HL-60/S4 (cell line): ENCODE data around the gene NLK.
"Not testable (repeated sequence)": the region's sequence is repeated elsewhere in the genome, so short reads cannot be mapped to it uniquely, and the experiment has no call there.

Experiments used
- in situ Hi-C: fragments of 300-500 bp; cut with MboI; formaldehyde crosslinking; loops from 2 replicates; pipeline ENCODE4 v1.14.3; 2022; ENCODE audit warnings: low sequenced_read_pairs

The NLK gene

DNA sequence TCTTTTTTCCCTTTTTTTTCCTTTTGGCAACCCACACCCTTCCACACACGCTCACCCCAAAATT, at the start of gene NLK:
TSS of gene NLK (plus strand) at position 21 of the 64 bp plus-strand sequence. CDS start 197 bp downstream, outside the sequence.
- in situ Hi-C loops, result no loop called here

DNA sequence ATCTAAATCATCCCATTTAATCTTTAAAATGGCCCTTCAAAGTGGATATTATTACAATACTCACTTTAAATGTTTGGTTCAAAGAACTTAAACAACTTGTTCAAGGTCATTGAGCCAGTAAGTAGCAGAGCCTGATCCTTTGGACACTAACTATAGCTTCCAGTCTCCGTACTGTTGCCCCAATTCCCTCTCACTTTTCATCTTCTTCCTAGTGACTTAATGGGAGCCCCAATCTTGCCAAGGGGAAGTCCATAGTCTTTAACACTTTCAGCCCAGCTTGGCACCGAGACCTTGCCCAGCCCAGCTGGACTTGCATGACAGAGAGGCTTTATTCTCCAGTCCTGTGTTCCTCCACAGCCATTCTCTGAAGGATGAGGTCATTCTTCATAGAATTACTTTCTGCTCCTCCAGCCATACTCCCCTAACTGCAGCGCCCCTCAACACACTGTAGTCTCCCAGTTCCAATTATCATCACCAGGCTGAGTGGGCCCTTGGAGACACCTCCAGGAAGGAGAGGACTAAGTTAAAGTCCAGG, 49.2 kb upstream of the NLK start:
- in situ Hi-C loops, result no loop called here

- in situ Hi-C loops, result no loop called here
Observed at GRCh38 chr17:27993723-27994310, 48.7 kb upstream of the NLK start.

DNA sequence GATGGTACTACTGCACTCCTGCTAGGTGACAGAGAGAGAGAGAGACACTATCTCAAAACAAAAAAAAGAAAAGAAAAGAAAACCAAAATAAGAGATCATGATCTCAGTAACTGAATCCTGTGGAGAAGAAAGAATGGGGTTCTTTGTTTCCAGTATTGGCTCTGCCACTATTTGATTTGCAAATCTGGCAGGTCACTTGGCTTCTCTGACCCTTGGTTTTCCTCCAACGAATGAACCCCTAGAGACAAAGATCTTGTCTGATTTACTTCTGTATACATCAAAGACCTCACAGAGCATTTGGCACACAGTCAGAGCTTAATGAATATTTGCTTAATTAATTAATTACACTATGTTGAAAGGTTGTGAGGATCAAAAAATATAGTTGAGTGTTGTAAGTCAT, 47.9 kb upstream of the NLK start:
- in situ Hi-C loops, result no loop called here

DNA sequence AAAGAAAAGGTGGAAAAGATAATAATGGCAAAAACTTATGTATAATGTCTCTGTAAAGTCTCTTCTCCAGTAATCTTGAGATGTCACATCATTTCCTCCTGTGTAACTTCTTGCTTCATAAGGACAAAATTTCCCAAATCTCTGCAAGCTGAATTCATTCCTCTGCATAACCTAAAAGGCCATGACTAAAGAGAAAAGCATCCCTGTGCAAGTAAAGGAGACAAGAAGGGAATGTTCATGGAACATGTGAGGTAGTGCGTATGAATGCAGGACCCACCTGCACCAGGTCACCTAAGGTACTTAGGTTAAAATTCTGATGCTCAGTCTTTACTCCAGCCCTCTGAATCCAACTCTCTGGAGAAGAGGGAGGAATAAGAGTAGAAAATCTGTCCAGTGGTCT, 46.9 kb upstream of the NLK start:
- in situ Hi-C loops, result no loop called here

DNA sequence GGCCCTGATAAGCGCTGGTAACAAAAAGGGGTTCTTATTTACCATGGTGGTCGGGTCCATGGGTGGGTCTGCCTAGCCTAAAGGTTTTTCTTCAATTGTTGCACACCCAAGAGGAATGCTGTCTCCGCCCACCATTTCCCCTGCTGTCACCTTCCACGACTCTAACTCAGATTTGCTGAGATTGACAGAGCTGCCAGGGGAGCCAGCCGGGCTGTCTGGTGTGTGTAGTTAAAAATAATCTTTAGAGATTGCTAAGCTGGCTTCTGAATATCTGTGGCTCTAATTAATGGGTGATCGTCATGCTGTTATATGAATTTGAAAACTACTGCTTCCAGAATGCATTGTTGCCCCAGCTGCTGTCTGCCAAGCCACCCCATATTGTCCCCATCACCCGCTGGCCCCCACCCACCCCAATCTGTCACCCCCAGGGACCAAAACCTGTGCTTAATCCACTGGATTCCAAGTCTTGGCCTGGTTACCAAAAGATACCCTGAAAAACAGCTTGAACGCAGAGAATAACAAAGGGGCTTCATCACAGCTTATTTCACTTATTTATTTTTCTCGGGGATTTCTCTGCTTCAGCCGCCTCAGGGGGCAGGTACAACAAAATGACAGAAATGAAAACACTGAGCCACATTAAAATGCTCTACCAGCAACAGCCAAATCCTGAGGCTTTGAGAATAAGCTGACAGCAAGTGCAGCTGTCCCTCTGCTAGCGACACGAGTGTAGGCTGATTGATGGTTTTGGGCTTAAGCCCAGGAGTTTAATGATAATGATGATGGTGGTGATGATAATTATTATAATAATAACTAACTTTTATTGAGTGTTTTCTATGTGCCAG, 46.1 kb upstream of the NLK start:
- in situ Hi-C loops, result no loop called here

GRCh38 chr17:27997044-27997401, 45.5 kb upstream of the NLK start:
- in situ Hi-C loops, result no loop called here

DNA sequence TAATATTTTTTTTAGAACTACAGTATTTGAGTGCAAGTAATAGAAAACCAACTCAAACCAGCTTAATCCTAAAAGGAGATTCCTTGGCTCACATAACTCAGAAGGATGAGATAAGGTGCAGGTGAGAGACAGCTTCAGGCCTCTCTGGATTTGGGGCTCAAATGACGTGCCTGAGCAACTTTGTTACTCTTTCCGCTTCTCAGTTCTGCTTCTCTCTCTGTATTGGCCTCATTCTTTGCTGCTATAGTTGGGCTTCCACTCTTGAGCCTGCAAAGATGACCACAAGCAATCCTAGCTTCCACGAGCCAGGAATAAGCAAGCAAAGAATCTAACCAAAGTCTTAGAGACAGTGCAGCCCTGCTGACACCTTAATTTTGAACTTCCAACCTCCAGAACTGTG, 45.0 kb upstream of the NLK start:
- in situ Hi-C loops, result no loop called here

GRCh38 chr17:28001149-28001548, 41.3 kb upstream of the NLK start:
- in situ Hi-C loops, result loop anchor here (25.0 kb wide), 1 partner anchor 411 kb away; the partner anchor contains the start of gene SLC46A1

- in situ Hi-C loops, result loop anchor here (25.0 kb wide), 1 partner anchor 408 kb away; the partner anchor contains the start of gene SLC46A1
Observed at GRCh38 chr17:28004344-28004743, 38.1 kb upstream of the NLK start.

DNA sequence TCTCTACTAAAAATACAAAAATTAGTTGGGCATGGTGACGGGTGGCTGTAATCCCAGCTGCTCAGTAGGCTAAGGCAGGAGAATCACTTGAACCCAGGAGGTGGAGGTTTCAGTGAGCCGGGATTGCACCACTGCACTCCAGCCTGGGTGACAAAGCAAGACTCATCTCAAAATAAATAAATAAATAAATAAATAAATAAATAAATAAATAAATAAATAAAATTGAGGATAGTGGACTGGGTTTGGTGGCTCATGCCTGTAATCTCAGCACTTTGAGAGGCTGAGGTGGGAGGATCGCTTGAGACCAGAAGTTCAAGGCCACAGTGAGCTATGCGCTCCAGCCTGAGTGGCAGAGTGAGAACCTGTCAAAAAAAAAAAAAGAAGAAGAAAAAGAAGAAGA, 34.6 kb upstream of the NLK start:
- in situ Hi-C loops, result loop anchor here (25.0 kb wide), 1 partner anchor 404 kb away; the partner anchor contains the start of gene SLC46A1

GRCh38 chr17:28008513-28008912, 34.0 kb upstream of the NLK start:
- in situ Hi-C loops, result loop anchor here (25.0 kb wide), 1 partner anchor 404 kb away; the partner anchor contains the start of gene SLC46A1

DNA sequence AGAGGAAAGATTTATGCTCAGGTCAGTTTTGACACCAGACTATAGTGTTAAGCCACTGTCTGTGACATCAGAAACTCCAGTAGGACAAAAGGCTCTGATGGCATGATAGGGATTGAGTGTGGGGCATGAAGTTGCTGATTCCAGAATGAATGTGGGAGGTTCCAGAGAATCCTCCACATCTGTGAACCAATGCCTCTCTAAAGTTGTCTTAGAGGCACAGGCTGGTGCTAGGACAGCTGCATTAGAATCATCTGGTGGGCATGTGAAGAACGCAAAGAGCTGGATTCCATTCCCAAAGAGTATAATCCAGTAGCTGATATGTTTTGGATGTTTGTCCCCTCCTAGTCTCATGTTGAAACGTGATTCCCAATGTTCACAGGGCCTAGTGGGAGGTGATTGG, 32.1 kb upstream of the NLK start:
- in situ Hi-C loops, result loop anchor here (25.0 kb wide), 1 partner anchor 402 kb away; the partner anchor contains the start of gene SLC46A1

- in situ Hi-C loops, result loop anchor here (25.0 kb wide), 1 partner anchor 394 kb away; the partner anchor contains the start of gene SLC46A1
Observed at GRCh38 chr17:28018439-28019070, 23.9 kb upstream of the NLK start.

- in situ Hi-C loops, result loop anchor here (25.0 kb wide), 1 partner anchor 392 kb away; the partner anchor contains the start of gene SLC46A1
Observed at GRCh38 chr17:28020515-28020914, 22.0 kb upstream of the NLK start.

GRCh38 chr17:28029044-28029443, 13.4 kb upstream of the NLK start:
- in situ Hi-C loops, result no loop called here

- in situ Hi-C loops, result no loop called here
Observed at GRCh38 chr17:28030386-28030785, 12.1 kb upstream of the NLK start.

- in situ Hi-C loops, result no loop called here
Observed at GRCh38 chr17:28031174-28031573, 11.3 kb upstream of the NLK start.

DNA sequence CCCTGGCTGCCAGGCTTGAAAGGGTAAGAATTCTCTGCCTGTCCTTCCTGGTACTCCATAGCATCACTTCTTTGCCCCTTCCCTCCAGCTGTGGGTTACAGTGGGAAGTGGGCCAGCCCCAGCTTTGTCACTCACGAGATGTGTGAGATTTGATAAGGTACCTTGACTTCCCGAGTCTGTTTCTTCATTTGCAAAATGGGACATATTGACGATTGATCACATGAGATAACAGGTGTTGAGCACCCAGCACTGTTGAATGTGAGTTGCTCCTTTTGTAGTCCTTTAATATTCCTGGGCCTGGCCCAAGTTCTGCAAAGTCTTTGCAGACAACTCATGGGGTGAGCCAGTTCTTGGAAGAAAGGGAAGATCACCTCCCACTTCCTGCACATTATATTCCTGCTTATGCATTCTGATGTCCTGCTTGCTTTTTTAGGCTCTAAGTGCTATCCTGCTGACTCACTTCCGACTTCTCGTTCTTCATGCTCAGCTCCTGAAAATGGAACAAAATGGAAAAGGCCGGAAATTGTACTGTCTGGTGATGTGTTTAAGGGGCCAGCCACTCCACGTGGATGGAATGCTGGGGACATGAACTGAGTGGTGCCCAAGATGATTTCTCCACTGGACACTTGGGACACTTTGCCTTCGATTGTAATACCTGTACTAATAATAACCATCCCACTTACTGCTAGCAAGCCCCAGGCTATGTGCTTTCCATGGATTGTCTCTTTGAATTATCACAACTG, 8.3 kb upstream of the NLK start:
- in situ Hi-C loops, result no loop called here

DNA sequence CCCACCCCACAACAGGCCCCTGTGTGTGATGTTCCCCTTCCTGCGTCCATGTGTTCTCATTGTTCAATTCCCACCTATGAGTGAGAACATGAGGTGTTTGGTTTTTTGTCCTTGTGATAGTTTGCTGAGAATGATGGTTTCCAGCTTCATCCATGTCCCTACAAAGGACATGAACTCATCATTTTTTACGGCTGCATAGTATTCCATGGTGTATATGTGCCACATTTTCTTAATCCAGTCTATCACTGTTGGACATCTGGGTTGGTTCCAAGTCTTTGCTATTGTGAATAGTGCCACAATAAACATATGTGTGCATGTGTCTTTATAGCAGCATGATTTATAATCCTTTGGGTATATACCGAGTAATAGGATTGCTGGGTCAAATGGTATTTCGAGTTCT, 7.0 kb upstream of the NLK start:
- in situ Hi-C loops, result not testable (repeated sequence)

DNA sequence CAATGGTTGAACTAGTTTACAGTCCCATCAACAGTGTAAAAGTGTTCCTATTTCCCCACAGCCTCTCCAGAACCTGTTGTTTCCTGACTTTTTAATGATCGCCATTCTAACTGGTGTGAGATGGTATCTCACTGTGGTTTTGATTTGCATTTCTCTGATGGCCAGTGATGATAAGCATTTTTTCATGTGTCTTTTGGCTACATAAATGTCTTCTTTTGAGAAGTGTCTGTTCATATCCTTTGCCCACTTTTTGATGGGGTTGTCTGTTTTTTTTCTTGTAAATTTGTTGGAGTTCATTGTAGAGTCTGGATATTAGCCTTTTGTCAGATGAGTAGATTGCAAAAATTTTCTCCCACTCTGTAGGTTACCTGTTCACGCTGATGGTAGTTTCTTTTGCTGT, 6.6 kb upstream of the NLK start:
- in situ Hi-C loops, result not testable (repeated sequence)
